K562 (cell line): ENCODE measurements around the gene URM1. TPM values are rescaled to one million over a fixed set of nuclear protein-coding genes. Genes with fewer than 3 reads are reported as not detected.

Source experiments
- ATAC-seq: fragments of 200-7000 bp; cut with Tn5 transposase; 3 replicates; pipeline ENCODE4 v1.9.1; 2020; ENCODE audit warnings: moderate library complexity
- BruUV-seq: library from RNA; stranded (reverse); fragments of 400-500 nt; replicated peaks from 2 replicates; lab custom pipeline; 2021; lab: Mats Ljungman, UMichigan
- CTCF ChIA-PET: fragments of 300-600 bp; formaldehyde crosslinking; extraction: SDS; loops from one replicate; lab custom pipeline; 2021; ENCODE audit warnings: low intra/inter-chr PET ratio; lab: Yijun Ruan, JAX
- POLR2A ChIA-PET: fragments of 300-600, 350-650 bp; sonication (Branson Sonifier 250); formaldehyde crosslinking; extraction: SDS; loops from one replicate; lab custom pipeline; 2021; ENCODE audit warnings: antibody characterized with exemption, inconsistent platforms; lab: Yijun Ruan, JAX
- DNase-seq, 4 experiments: peaks; one replicate each; pipeline versions ENCODE4 v3.0.0 to v3.0.0-alpha.2; 2011 to 2018; ENCODE audit warnings: low spot score in 3 of 4, mixed read lengths in 3 of 4; ENCODE audit errors: extremely low read depth in 1 of 4
- FAIRE-seq: peaks from 2 replicates; lab custom pipeline; 2011; peaks lifted over from hg19 to GRCh38; lab: Jason Lieb, UNC
- H2AFZ ChIP-seq: 2 replicates; pipeline ENCODE4 v1.6.0; 2011; ENCODE audit warnings: low read depth, low read length, control low read depth, inconsistent platforms
- H3K27ac ChIP-seq: fragments of 200-600 bp; 3 replicates; pipeline ENCODE4 v1.8.0; 2011; ENCODE audit warnings: low read depth, mild to moderate bottlenecking, control low read depth, inconsistent platforms, low read length, moderate library complexity, mixed read lengths; ENCODE audit errors: extremely low read depth
- H3K27me3 ChIP-seq, 2 experiments: fragments of 300-600 bp in 1 of 2; 2 replicates in 1 of 2; 3 replicates in 1 of 2; pipeline versions ENCODE4 v1.6.0 to v1.8.0; 2011; ENCODE audit warnings: inconsistent platforms in 2 of 2, low read length in 2 of 2, mild to moderate bottlenecking in 1 of 2, mixed read lengths in 1 of 2, moderate library complexity in 1 of 2; ENCODE audit not compliant: control insufficient read depth in 2 of 2, insufficient read depth in 2 of 2
- H3K36me3 ChIP-seq: fragments of 300-600 bp; 3 replicates; pipeline ENCODE4 v1.8.0; 2011; ENCODE audit warnings: mild to moderate bottlenecking, low read length, inconsistent platforms; ENCODE audit not compliant: control insufficient read depth, insufficient read depth
- H3K4me1 ChIP-seq, 2 experiments: fragments of 200-600 bp in 1 of 2; replicated peaks in 1 of 2; 2 replicates in 1 of 2; 3 replicates in 1 of 2; pipeline versions ENCODE4 v1.5.1 to v1.8.0; 2011; ENCODE audit warnings: inconsistent platforms in 2 of 2, low read length in 2 of 2, mild to moderate bottlenecking in 1 of 2, mixed read lengths in 1 of 2, moderate library complexity in 1 of 2; ENCODE audit not compliant: control insufficient read depth in 2 of 2, insufficient read depth in 2 of 2
- H3K4me2 ChIP-seq: 2 replicates; pipeline ENCODE4 v1.6.1; 2011; ENCODE audit warnings: low read length, control low read depth, inconsistent platforms, mixed read lengths; ENCODE audit not compliant: insufficient read depth
- H3K4me3 ChIP-seq: fragments of 200-600 bp; sonication (generic), shearing (Covaris generic); 2 replicates; pipeline ENCODE4 v1.5.1; 2016; ENCODE audit warnings: control low read depth, inconsistent platforms
- H3K79me2 ChIP-seq: fragments of 200-600 bp; 3 replicates; pipeline ENCODE4 v1.8.0; 2011; ENCODE audit warnings: low read length, inconsistent platforms; ENCODE audit not compliant: control insufficient read depth, insufficient read depth
- H3K9ac ChIP-seq, 2 experiments: 2 replicates each; pipeline versions ENCODE4 v1.6.0 to v1.6.1; 2011; ENCODE audit warnings: low read depth in 2 of 2, low read length in 2 of 2, control low read depth in 1 of 2, inconsistent platforms in 1 of 2, mild to moderate bottlenecking in 1 of 2, mixed read lengths in 1 of 2; ENCODE audit not compliant: insufficient read depth in 1 of 2
- H3K9me1 ChIP-seq: one replicate; pipeline ENCODE4 v1.6.0; 2011; ENCODE audit warnings: inconsistent platforms, mild to moderate bottlenecking, low read length, moderate library complexity; ENCODE audit not compliant: control insufficient read depth, insufficient read depth
- H3K9me3 ChIP-seq: replicated peaks from 2 replicates; pipeline ENCODE4 v1.5.1; 2011; ENCODE audit warnings: low read depth, low read length, inconsistent platforms; ENCODE audit not compliant: control insufficient read depth, insufficient read depth
- H4K20me1 ChIP-seq: replicated peaks from 2 replicates; pipeline ENCODE4 v1.6.1; 2011; ENCODE audit warnings: low read length, inconsistent platforms, mixed read lengths; ENCODE audit not compliant: control insufficient read depth, insufficient read depth
- ASH1L ChIP-seq: fragments of 450-650 bp; IDR thresholded peaks from 2 replicates; pipeline ENCODE4 v1.6.1; 2018; ENCODE audit warnings: borderline replicate concordance, mild to moderate bottlenecking, low read depth; ENCODE audit not compliant: partially characterized antibody
- FOSL1 ChIP-seq: fragments of 200-800 bp; sonication (Bioruptor generic); conservative IDR thresholded peaks from 2 replicates; pipeline ENCODE4 v1.6.1; 2016; ENCODE audit warnings: missing genetic modification characterization, missing compliant biosample characterization
- HMG20A ChIP-seq: fragments of 450-650 bp; formaldehyde crosslinking; conservative IDR thresholded peaks from 2 replicates; pipeline ENCODE4 v1.4.0; 2020; ENCODE audit warnings: mild to moderate bottlenecking, mixed read lengths
- JUND ChIP-seq, 2 experiments: IDR thresholded peaks; 2 replicates in 1 of 2; 3 replicates in 1 of 2; pipeline ENCODE4 v1.6.1; 2011; ENCODE audit warnings: borderline replicate concordance in 2 of 2, low read depth in 2 of 2, low read length in 2 of 2, improper control_type of control experiment in 1 of 2, missing biosample characterization in 1 of 2, missing genetic modification characterization in 1 of 2, missing genetic modification reagents in 1 of 2
- ZC3H8 ChIP-seq: fragments of 450-650 bp; IDR thresholded peaks from 2 replicates; pipeline ENCODE4 v1.6.1; 2017
- ZFX ChIP-seq: sonication (generic); formaldehyde crosslinking; IDR thresholded peaks from 2 replicates; pipeline ENCODE4 v1.8.0; 2022; ENCODE audit warnings: mild to moderate bottlenecking, missing genetic modification reagents, moderate library complexity
- ZKSCAN1 ChIP-seq: fragments of 150-350 bp; IDR thresholded peaks from 2 replicates; pipeline ENCODE4 v1.6.1; 2016; ENCODE audit warnings: low read depth, low read length
- ZNF282 ChIP-seq: sonication (generic); formaldehyde crosslinking; IDR thresholded peaks from 2 replicates; pipeline ENCODE4 v1.8.1; 2023; ENCODE audit warnings: missing genetic modification reagents
- ZNF384 ChIP-seq: IDR thresholded peaks from 2 replicates; pipeline ENCODE4 v1.6.1; 2012; ENCODE audit warnings: low read depth, low read length, improper control_type of control experiment
- ZNF408 ChIP-seq: fragments of 250-450 bp; sonication (Bioruptor Pico); IDR thresholded peaks from 2 replicates; pipeline ENCODE4 v1.4.0; 2020; ENCODE audit warnings: low read depth, mild to moderate bottlenecking, moderate library complexity
- WGBS: fragments of 100-300 bp; shearing (Covaris generic); methylation state at CpG from one replicate; pipeline ENCODE4 v1.1.6; 2016; ENCODE audit warnings: low coverage, mixed read lengths; ENCODE audit not compliant: insufficient coverage; ENCODE audit errors: missing lambda C conversion rate; 5-methylcytosine and 5-hydroxymethylcytosine counted together
- in situ Hi-C: fragments of 300-500 bp; cut with MboI; formaldehyde crosslinking; loops from 4 replicates; pipeline ENCODE4 v1.15.0; 2018; ENCODE audit warnings: inconsistent platforms, mixed read lengths
- intact Hi-C: fragments of 100-400 bp; cut with micrococcal nuclease; formaldehyde crosslinking; loops from 2 replicates; pipeline ENCODE4 v1.14.2; 2022
- polyA plus RNA-seq, 8 experiments: library from polyadenylated mRNA; depleted of rRNA in 4 of 8; stranded (reverse) in 5 of 8; unstranded in 3 of 8; fragments of >200 nt; fragmentation: Nextera tagmentation in 2 of 8; fragmentation: Illumina TruSeq in 1 of 8; extraction: Ambion mirVana in 2 of 8; extraction: Trizol in 1 of 8; gene quantifications; 2 replicates each; pipeline versions ENCODE4 v1.2.1 to v1.2.3, GENCODE V29; 2011 to 2014; ENCODE audit warnings: inconsistent platforms in 1 of 8, missing spikeins in 1 of 8
- total RNA-seq, 7 experiments: library from RNA; depleted of rRNA in 6 of 7; stranded (reverse); fragments of >200 nt in 6 of 7; fragmentation: Illumina TruSeq in 2 of 7; extraction: Trizol in 2 of 7; gene quantifications; 2 replicates each; pipeline versions ENCODE4 v1.2.1 to v1.2.3, GENCODE V29; 2011 to 2021; ENCODE audit warnings: low replicate concordance in 1 of 7
- TF ChIP-seq, protein P1 (sequence below): fragments of 250-450 bp; sonication (Bioruptor Pico); IDR thresholded peaks from 2 replicates; pipeline ENCODE4 v1.4.0; 2020
- TF ChIP-seq, protein P2 (sequence below): sonication (generic); formaldehyde crosslinking; IDR thresholded peaks from 2 replicates; pipeline ENCODE4 v1.9.0; 2022; ENCODE audit warnings: mild to moderate bottlenecking, missing genetic modification reagents

Gene URM1
- total and polyA plus RNA-seq, 9 of the 15 experiments (the other 6 are each of a cell fraction or from before 2014, with no cell fraction given): 10.1 to 88.9 (median 53.3) TPM

DNA sequence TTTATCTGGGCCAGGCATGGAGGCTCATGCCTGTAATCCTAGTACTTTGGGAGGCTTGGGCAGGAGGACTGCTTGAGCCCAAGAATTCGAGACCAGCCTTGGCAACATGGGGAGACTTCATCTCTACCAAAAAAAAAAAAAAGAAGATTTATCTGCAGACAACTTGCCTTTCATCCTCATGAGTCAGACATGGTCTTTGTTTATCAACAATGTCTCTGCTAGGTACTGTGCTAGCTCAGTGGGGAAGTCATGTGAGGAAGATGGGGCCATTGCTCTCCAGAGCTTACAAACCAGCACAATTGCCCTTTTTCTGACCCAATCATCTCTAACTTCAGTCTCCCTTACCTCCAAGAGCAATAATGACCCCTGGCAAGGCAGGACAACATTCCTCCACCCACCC, 1.6 kb downstream of the URM1 start:
- Histone ChIP-seq H2AFZ (no peak overlapping the region), H3K4me3 (peak overlapping the region; percentile 84; the same call in 1 of the 2 replicates), H3K27ac (peak overlapping the region; percentile 18; the same call in 1 of the 3 replicates), H3K9ac (peak overlapping the region; percentile 46 to 83; a peak in 2 of 4 replicates), H3K36me3 (peaks cover 29% of the 10 kb centered on the region), H3K9me1 (no peaks in the 10 kb centered on the region), H3K4me2 (peak overlapping the region; percentile 96), H3K9me3 (no peaks in the 10 kb centered on the region), H3K79me2 (peaks cover 53% of the 10 kb centered on the region), H3K4me1 (peaks cover 13 to 14% of the 10 kb centered on the region in 2 experiments), H3K27me3 (no peaks in the 10 kb centered on the region), H4K20me1 (no peaks in the 10 kb centered on the region)
- POLR2A ChIA-PET: no interaction called here
- CTCF ChIA-PET: no interaction called here
- DNase-seq: no peak
- ATAC-seq: no peak
- WGBS: 50% methylated on average over 1 of the region's 1 CpG
- FAIRE-seq: peak; percentile 65
- BruUV-seq: no TSS peak
- intact Hi-C loops: no loop called here
- in situ Hi-C loops: loop anchor here (25.0 kb wide), 1 partner anchor 610 kb away; no protein-coding TSS in a partner anchor
- TF ChIP-seq HMG20A (CRISPR knock-in tag) (no peak), ZKSCAN1 (no peak), ZNF408 (CRISPR knock-in tag) (no peak), JUND (IDR thresholded peaks at IDR 0.05; ENCODE audit: borderline replicate concordance, low read depth, low read length) (0 out of 2 replicates have a peak, but pooled peaks have one; percentile 33), JUND (tag; IDR thresholded peaks at IDR 0.05; ENCODE audit: borderline replicate concordance, low read depth, low read length) (no peak), ZC3H8 (no peak), FOSL1 (peak; percentile 71), ASH1L (no peak), ZNF282 (CRISPR knock-in tag) (no peak), ZNF384 (peak; percentile 57; the same call in 1 of the 2 replicates), ZFX (CRISPR knock-in tag) (no peak)
- TF ChIP-seq, protein P1, sequence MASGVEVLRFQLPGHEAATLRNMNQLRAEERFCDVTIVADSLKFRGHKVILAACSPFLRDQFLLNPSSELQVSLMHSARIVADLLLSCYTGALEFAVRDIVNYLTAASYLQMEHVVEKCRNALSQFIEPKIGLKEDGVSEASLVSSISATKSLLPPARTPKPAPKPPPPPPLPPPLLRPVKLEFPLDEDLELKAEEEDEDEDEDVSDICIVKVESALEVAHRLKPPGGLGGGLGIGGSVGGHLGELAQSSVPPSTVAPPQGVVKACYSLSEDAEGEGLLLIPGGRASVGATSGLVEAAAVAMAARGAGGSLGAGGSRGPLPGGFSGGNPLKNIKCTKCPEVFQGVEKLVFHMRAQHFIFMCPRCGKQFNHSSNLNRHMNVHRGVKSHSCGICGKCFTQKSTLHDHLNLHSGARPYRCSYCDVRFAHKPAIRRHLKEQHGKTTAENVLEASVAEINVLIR (CRISPR knock-in tag): no peak
- TF ChIP-seq, protein P2, sequence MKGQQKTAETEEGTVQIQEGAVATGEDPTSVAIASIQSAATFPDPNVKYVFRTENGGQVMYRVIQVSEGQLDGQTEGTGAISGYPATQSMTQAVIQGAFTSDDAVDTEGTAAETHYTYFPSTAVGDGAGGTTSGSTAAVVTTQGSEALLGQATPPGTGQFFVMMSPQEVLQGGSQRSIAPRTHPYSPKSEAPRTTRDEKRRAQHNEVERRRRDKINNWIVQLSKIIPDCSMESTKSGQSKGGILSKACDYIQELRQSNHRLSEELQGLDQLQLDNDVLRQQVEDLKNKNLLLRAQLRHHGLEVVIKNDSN (CRISPR knock-in tag): 0 out of 2 replicates have a peak, but pooled peaks have one; percentile 15
